ENCODE measurements around the gene TK1. TPM values are rescaled to one million over a fixed set of nuclear protein-coding genes. Genes with fewer than 3 reads are reported as not detected.

Gene TK1
- total RNA-seq, 1 experiment from 2014 or later = 153 TPM

DNA sequence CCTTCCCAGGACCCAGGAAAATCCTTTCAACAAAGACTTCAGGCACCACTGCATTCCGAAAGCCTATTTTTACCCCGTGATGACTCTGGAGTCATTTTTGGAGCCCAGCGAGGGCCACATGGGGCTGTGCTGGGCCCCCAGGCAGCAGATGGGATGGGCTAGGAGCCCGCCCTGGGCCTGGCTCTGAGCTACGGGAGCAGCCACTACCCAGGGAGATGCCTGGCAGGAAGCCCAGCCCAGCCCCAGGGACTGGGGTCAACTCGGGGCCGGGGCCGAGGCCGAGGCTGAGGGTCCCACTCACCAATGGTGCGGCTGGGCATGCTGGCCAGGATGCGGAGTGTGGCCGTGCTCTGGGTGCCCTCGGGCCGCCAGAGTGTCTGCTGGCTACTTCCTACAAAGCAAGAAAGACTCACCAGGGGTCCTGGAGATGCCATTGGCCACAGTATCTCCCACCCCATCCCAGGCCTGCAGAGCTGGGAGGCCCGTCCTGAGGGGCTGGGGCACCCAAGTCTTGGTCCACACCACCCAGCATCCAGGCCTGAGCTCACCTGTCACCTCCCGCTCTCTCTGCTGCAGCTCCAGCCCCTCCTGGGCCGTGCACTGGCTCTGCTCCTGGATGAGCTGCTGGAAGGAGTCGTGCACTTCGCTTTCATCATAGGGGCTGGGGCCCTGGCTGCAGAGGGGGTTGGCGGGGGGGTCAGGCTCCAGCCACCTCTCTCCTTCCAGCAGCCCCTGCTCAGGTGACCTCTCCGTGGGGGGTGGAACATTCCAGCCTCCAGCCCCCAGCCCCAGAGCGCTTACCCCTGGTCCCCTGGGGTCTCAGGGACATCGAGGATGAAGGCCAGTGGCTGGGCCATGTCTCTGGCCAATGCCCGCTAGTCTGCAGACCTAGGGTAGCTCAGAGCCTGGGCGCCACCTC lies 60.6 kb downstream of the TK1 start:
- no peak for DNase-seq (ENCODE audit: low read depth, low spot score)
- Histone ChIP-seq H3K36me3 (ENCODE audit: control insufficient read depth, insufficient read depth, low read length) (peaks cover 2% of the 10 kb centered on the region; the same call in 1 of the 2 replicates), H3K4me1 (ENCODE audit: control insufficient read depth, insufficient read depth, low read length) (peaks cover 41% of the 10 kb centered on the region), H3K9me3 (ENCODE audit: control insufficient read depth, insufficient read depth, low read depth, low read length) (no peaks in the 10 kb centered on the region), H3K27me3 (ENCODE audit: control insufficient read depth, insufficient read depth, low read length) (no peaks in the 10 kb centered on the region), H3K27ac (ENCODE audit: low read length) (no peak overlapping the region), H3K4me3 (ENCODE audit: low read depth in 2 of 2, low read length in 2 of 2) (no peak overlapping the region)
- ChIA-PET POLR2A (no interaction called here), CTCF (interaction anchor here (0.9 kb wide), 1 partner anchor 45 kb away, joined by 3 read pairs; no protein-coding TSS in a partner anchor)
- no peak for ATAC-seq
- TF ChIP-seq POLR2AphosphoS5 (IDR thresholded peaks at IDR 0.05; ENCODE audit: low read depth, low read length) (no peak), TCF7L2 (IDR thresholded peaks at IDR 0.05; ENCODE audit: low read depth, low read length) (no peak), SIN3A (IDR thresholded peaks at IDR 0.05; ENCODE audit: borderline replicate concordance, insufficient read depth, low read depth, low read length) (no peak)
- TF ChIP-seq, protein P1, sequence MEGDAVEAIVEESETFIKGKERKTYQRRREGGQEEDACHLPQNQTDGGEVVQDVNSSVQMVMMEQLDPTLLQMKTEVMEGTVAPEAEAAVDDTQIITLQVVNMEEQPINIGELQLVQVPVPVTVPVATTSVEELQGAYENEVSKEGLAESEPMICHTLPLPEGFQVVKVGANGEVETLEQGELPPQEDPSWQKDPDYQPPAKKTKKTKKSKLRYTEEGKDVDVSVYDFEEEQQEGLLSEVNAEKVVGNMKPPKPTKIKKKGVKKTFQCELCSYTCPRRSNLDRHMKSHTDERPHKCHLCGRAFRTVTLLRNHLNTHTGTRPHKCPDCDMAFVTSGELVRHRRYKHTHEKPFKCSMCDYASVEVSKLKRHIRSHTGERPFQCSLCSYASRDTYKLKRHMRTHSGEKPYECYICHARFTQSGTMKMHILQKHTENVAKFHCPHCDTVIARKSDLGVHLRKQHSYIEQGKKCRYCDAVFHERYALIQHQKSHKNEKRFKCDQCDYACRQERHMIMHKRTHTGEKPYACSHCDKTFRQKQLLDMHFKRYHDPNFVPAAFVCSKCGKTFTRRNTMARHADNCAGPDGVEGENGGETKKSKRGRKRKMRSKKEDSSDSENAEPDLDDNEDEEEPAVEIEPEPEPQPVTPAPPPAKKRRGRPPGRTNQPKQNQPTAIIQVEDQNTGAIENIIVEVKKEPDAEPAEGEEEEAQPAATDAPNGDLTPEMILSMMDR (IDR thresholded peaks at IDR 0.05) = no peak
- TF ChIP-seq, protein P2, sequence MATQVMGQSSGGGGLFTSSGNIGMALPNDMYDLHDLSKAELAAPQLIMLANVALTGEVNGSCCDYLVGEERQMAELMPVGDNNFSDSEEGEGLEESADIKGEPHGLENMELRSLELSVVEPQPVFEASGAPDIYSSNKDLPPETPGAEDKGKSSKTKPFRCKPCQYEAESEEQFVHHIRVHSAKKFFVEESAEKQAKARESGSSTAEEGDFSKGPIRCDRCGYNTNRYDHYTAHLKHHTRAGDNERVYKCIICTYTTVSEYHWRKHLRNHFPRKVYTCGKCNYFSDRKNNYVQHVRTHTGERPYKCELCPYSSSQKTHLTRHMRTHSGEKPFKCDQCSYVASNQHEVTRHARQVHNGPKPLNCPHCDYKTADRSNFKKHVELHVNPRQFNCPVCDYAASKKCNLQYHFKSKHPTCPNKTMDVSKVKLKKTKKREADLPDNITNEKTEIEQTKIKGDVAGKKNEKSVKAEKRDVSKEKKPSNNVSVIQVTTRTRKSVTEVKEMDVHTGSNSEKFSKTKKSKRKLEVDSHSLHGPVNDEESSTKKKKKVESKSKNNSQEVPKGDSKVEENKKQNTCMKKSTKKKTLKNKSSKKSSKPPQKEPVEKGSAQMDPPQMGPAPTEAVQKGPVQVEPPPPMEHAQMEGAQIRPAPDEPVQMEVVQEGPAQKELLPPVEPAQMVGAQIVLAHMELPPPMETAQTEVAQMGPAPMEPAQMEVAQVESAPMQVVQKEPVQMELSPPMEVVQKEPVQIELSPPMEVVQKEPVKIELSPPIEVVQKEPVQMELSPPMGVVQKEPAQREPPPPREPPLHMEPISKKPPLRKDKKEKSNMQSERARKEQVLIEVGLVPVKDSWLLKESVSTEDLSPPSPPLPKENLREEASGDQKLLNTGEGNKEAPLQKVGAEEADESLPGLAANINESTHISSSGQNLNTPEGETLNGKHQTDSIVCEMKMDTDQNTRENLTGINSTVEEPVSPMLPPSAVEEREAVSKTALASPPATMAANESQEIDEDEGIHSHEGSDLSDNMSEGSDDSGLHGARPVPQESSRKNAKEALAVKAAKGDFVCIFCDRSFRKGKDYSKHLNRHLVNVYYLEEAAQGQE (IDR thresholded peaks at IDR 0.05; ENCODE audit: insufficient read depth in 1 of 2, low read depth in 2 of 2, low read length in 1 of 2) = no peak
- in situ Hi-C loops (cut with HindIII; ENCODE audit: low pct_unique_long_range_greater_than_20kb, low sequenced_read_pairs) (no loop called here), intact Hi-C loops (cut with micrococcal nuclease; ENCODE audit: unreplicated experiment) (no loop called here)
- BruUV-seq (replicated peaks) = no TSS peak

GRCh38 chr17:78125138-78125913 lies 61.5 kb downstream of the TK1 start:
- CTCF ChIA-PET = no interaction called here
- peaks cover 39% of the 10 kb centered on the region for H3K4me1 ChIP-seq (ENCODE audit: control insufficient read depth, insufficient read depth, low read length)
- TF ChIP-seq, protein P2 (IDR thresholded peaks at IDR 0.05; ENCODE audit: insufficient read depth in 1 of 2, low read depth in 2 of 2, low read length in 1 of 2) = no peak
- TF ChIP-seq, protein P1 (IDR thresholded peaks at IDR 0.05) = no peak
- TF ChIP-seq POLR2AphosphoS5 (IDR thresholded peaks at IDR 0.05; ENCODE audit: low read depth, low read length) (no peak), TCF7L2 (IDR thresholded peaks at IDR 0.05; ENCODE audit: low read depth, low read length) (no peak), SIN3A (IDR thresholded peaks at IDR 0.05; ENCODE audit: borderline replicate concordance, insufficient read depth, low read depth, low read length) (no peak)
- POLR2A ChIA-PET = no interaction called here
- H3K9me3 ChIP-seq (ENCODE audit: control insufficient read depth, insufficient read depth, low read depth, low read length) = no peaks in the 10 kb centered on the region
- H3K36me3 ChIP-seq (ENCODE audit: control insufficient read depth, insufficient read depth, low read length) = peaks cover 2% of the 10 kb centered on the region; the same call in 1 of the 2 replicates
- H3K4me3 ChIP-seq (ENCODE audit: low read depth in 2 of 2, low read length in 2 of 2) = no peak overlapping the region
- in situ Hi-C loops (cut with HindIII; ENCODE audit: low pct_unique_long_range_greater_than_20kb, low sequenced_read_pairs) = no loop called here
- ATAC-seq (no peak), DNase-seq (ENCODE audit: low read depth, low spot score) (no peak)
- H3K27ac ChIP-seq (ENCODE audit: low read length) = no peak overlapping the region
- BruUV-seq (replicated peaks) = no TSS peak
- no peaks in the 10 kb centered on the region for H3K27me3 ChIP-seq (ENCODE audit: control insufficient read depth, insufficient read depth, low read length)
- intact Hi-C loops (cut with micrococcal nuclease; ENCODE audit: unreplicated experiment) = no loop called here
